Activated T-cell treated with anti-CD3 and anti-CD28 coated beads, Interleukin-2, amount 50 U/mL, for 24 hours (primary cell): Measurements from ENCODE around the gene C11orf68.

Source experiments
- DNase-seq: peaks from one replicate; pipeline ENCODE4 v3.0.0-alpha.2; 2020
- H3K27ac Mint-ChIP-seq: 2 replicates; pipeline ENCODE4 v1.8.0; 2020; ENCODE audit warnings: mild to moderate bottlenecking, mixed read lengths
- H3K27me3 Mint-ChIP-seq: 2 replicates; pipeline ENCODE4 v1.8.0; 2020; ENCODE audit warnings: mixed read lengths
- H3K36me3 Mint-ChIP-seq: 2 replicates; pipeline ENCODE4 v1.8.0; 2020; ENCODE audit warnings: low read depth, mixed read lengths
- H3K4me1 Mint-ChIP-seq: 2 replicates; pipeline ENCODE4 v1.8.0; 2020; ENCODE audit warnings: low read depth, mixed read lengths
- H3K4me3 Mint-ChIP-seq: 2 replicates; pipeline ENCODE4 v1.8.0; 2020; ENCODE audit warnings: mild to moderate bottlenecking, moderate library complexity, mixed read lengths
- H3K9me3 Mint-ChIP-seq: 2 replicates; pipeline ENCODE4 v1.8.0; 2020; ENCODE audit warnings: mixed read lengths

Gene C11orf68

GRCh38 chr11:65883786-65884715 lies 34.8 kb downstream of the C11orf68 start:
- H3K4me1 Mint-ChIP-seq = peaks cover 68% of the 10 kb centered on the region
- H3K9me3 Mint-ChIP-seq = no peaks in the 10 kb centered on the region
- H3K4me3 Mint-ChIP-seq = no peak overlapping the region
- H3K27me3 Mint-ChIP-seq = no peaks in the 10 kb centered on the region
- DNase-seq = no peak
- H3K36me3 Mint-ChIP-seq = peaks cover 72% of the 10 kb centered on the region
- peak overlapping the region; percentile 88 for H3K27ac Mint-ChIP-seq

DNA sequence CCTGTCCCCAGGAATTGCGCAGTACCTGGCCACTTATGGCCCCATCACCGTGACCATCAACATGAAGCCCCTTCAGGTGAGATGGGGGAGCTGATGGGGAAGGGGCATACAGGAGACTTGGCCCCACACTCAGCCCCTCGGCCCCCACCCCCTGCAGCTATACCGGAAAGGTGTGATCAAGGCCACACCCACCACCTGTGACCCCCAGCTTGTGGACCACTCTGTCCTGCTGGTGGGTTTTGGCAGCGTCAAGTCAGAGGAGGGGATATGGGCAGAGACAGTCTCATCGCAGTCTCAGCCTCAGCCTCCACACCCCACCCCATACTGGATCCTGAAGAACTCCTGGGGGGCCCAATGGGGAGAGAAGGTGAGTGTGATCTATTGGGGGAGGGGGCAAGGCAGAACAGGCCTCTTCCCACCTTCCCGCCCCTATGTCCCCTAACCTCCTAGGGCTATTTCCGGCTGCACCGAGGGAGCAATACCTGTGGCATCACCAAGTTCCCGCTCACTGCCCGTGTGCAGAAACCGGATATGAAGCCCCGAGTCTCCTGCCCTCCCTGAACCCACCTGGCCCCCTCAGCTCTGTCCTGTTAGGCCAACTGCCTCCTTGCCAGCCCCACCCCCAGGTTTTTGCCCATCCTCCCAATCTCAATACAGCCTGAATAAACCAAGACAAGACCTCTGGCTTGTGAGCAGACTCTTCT lies 35.7 kb downstream of the C11orf68 start:
- DNase-seq = no peak
- Mint-ChIP-seq H3K36me3 (peaks cover 71% of the 10 kb centered on the region), H3K4me1 (peaks cover 65% of the 10 kb centered on the region), H3K27ac (no peak overlapping the region), H3K4me3 (no peak overlapping the region), H3K9me3 (no peaks in the 10 kb centered on the region), H3K27me3 (no peaks in the 10 kb centered on the region)

DNA sequence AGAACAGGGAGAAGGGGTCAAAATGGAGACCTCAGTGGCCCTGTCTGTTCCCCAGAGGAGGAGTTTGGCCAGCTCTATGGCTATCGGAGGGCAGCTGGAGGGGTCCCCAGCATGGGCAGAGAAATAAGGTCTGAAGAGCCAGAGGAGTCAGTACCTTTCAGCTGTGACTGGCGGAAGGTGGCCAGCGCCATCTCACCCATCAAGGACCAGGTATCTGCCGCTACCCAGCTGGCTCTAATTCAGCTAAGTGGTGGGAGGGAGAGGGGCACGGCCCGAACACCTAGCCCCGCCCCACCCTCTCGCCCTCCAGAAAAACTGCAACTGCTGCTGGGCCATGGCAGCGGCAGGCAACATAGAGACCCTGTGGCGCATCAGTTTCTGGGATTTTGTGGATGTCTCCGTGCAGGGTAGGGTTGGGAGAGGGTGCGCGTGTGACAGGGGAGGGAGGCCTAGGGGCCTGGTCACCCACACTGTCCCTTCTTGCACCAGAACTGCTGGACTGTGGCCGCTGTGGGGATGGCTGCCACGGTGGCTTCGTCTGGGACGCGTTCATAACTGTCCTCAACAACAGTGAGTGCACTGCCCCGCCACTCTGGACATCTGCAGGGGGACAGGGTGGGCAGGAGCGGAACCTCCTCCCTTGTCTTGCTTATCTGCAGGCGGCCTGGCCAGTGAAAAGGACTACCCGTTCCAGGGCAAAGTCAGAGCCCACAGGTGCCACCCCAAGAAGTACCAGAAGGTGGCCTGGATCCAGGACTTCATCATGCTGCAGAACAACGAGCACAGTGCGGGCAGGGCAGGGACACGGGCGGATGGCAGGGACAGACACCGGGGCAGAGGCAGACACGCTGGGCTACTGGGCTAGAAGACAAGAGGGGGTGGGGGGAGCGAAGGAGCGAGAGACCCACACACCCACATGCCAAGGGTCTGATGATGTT lies 36.5 kb downstream of the C11orf68 start:
- Mint-ChIP-seq H3K36me3 (peaks cover 63% of the 10 kb centered on the region), H3K27ac (peak overlapping the region; percentile 71), H3K4me3 (no peak overlapping the region), H3K9me3 (no peaks in the 10 kb centered on the region), H3K4me1 (peaks cover 62% of the 10 kb centered on the region), H3K27me3 (no peaks in the 10 kb centered on the region)
- no peak for DNase-seq

DNA sequence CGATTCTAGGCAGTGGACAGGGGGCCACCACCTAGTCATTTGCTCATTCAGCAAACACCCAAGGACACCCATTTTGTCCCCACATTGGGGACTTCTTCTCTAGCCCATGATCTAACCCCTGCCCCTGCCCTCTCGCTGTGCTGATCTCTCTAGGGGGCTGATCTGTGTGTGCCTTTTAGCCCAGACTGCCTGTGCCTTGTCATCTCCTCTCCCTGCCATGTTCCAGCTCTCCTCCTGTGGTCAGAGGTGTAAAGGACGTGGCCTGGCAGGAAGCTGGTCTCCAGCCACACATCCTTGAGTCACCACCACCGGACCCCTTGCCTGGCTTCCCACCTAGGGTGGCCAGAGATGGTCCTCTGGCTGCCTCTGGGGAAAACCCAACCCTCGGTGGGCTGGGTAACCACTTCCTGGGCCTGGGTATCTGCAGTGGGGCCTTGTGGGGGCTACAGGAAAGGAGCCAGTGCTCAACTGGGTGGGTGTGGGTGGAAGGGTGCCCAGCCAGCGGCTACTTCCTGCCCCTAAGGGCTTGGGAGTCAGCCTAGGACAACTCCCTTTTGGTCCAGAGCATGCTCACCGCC lies 37.9 kb downstream of the C11orf68 start:
- H3K4me1 Mint-ChIP-seq = peaks cover 55% of the 10 kb centered on the region
- H3K9me3 Mint-ChIP-seq = no peaks in the 10 kb centered on the region
- DNase-seq = no peak
- H3K27ac Mint-ChIP-seq = peak overlapping the region; percentile 83
- H3K4me3 Mint-ChIP-seq = peak overlapping the region; percentile 69
- H3K27me3 Mint-ChIP-seq = no peaks in the 10 kb centered on the region
- H3K36me3 Mint-ChIP-seq = peaks cover 48% of the 10 kb centered on the region

DNA sequence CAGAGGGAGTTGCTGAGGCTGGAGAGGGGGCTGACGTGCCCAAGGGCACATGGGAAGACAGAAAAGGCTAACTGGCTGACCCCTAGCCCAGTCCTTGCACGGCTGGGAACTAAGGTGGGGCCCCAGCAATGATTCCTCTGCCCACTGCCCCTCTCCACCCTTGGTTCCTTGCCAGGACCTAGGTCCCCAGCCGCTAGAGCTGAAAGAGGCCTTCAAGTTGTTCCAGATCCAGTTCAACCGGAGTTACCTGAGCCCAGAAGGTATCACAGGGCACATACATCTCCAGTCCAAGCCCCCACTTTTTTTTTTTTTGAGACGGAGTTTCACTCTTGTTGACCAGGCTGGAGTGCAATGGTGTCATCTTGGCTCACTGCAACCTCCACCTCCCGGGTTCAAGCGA lies 38.8 kb downstream of the C11orf68 start:
- Mint-ChIP-seq H3K36me3 (peaks cover 40% of the 10 kb centered on the region), H3K4me1 (peaks cover 50% of the 10 kb centered on the region), H3K27me3 (no peaks in the 10 kb centered on the region), H3K4me3 (peak overlapping the region; percentile 69), H3K9me3 (no peaks in the 10 kb centered on the region), H3K27ac (peak overlapping the region; percentile 83)
- no peak for DNase-seq

DNA sequence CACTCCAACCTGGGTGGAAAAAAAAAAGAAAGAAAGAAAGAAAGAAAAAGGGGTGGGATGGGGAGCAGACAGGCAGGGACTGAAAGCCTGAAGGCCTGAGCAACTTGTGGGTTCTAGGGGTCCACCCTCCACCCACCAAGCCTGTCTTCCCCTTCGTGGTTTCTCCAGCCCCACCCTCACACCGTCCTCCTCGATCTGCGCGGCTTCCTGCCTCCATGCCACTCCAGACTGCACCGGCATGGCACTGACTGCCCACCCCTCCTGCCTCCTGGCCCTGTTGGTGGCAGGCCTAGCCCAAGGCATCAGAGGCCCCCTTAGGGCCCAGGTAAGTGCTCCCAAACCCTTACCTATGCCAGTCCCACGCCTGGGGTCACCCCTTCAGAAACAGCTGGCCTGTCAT lies 39.2 kb downstream of the C11orf68 start, which contains the start of gene CTSW:
CTSW (plus strand) TSS at position 221 of the 400 bp plus-strand sequence; CDS start at position 239, 18 bp downstream.
- no peaks in the 10 kb centered on the region for H3K27me3 Mint-ChIP-seq
- H3K27ac Mint-ChIP-seq = peak within 1 kb of the TSS; percentile 83
- peaks cover 36% of the 10 kb centered on the region for H3K36me3 Mint-ChIP-seq
- peaks cover 46% of the 10 kb centered on the region for H3K4me1 Mint-ChIP-seq
- no peaks in the 10 kb centered on the region for H3K9me3 Mint-ChIP-seq
- H3K4me3 Mint-ChIP-seq = peak within 1 kb of the TSS; percentile 69
- peak; percentile 53 for DNase-seq

- Mint-ChIP-seq H3K4me3 (peak overlapping the region; percentile 79), H3K4me1 (peaks cover 30% of the 10 kb centered on the region), H3K27me3 (no peaks in the 10 kb centered on the region), H3K9me3 (no peaks in the 10 kb centered on the region), H3K36me3 (no peaks in the 10 kb centered on the region), H3K27ac (peak overlapping the region; percentile 86)
- peak; percentile 100 for DNase-seq
Measured at GRCh38 chr11:65873318-65874156, 45.3 kb downstream of the C11orf68 start.

DNA sequence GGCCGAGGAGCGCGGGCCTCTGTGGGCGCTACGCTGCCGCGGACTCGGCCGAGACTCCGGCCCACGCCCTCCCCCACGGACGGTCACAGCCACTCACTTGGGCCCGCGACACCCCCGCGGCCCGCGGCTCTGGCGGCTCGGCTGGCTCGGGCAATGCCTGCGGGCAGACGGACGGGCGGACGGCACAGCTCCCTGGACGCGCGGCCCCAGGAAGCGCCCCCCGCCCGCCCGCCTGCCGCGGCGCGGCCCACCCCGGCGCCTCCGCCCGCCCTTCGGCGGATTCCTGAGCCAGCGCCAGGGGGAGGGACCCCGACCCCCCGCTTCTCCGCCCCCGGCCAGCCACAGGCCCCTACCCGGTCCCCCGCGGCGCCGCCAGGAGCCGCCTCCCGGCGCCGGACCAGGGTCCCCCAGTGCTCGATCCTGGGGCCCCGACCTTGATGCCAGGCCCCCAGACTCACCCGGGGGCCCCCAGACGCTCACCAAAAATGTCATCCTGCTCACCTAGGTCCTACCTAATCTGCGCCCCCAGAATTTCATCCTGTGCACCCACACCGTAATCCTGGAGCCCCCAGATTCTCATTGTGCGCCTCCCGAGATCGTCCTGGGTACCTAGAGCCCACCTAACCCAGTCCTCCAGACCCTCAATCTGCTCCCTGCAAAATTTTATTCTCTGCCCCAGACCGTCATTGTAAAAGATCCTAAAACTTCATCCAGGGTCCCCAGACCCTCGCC lies 46.1 kb downstream of the C11orf68 start, which contains the start of gene EFEMP2:
EFEMP2 (minus strand) TSS at position 215 of the 732 bp plus-strand sequence. CDS start 446 bp downstream, outside the sequence.
- Mint-ChIP-seq H3K27me3 (no peaks in the 10 kb centered on the region), H3K4me1 (peaks cover 28% of the 10 kb centered on the region), H3K36me3 (peaks cover 4% of the 10 kb centered on the region), H3K9me3 (no peaks in the 10 kb centered on the region), H3K27ac (peak within 1 kb of the TSS; percentile 86), H3K4me3 (peak within 1 kb of the TSS; percentile 79)
- no peak for DNase-seq

GRCh38 chr11:65871811-65872548 lies 46.9 kb downstream of the C11orf68 start:
- DNase-seq = no peak
- Mint-ChIP-seq H3K4me3 (peak overlapping the region; percentile 51), H3K36me3 (peaks cover 12% of the 10 kb centered on the region), H3K4me1 (peaks cover 25% of the 10 kb centered on the region), H3K27ac (peak overlapping the region; percentile 44), H3K9me3 (no peaks in the 10 kb centered on the region), H3K27me3 (no peaks in the 10 kb centered on the region)

DNA sequence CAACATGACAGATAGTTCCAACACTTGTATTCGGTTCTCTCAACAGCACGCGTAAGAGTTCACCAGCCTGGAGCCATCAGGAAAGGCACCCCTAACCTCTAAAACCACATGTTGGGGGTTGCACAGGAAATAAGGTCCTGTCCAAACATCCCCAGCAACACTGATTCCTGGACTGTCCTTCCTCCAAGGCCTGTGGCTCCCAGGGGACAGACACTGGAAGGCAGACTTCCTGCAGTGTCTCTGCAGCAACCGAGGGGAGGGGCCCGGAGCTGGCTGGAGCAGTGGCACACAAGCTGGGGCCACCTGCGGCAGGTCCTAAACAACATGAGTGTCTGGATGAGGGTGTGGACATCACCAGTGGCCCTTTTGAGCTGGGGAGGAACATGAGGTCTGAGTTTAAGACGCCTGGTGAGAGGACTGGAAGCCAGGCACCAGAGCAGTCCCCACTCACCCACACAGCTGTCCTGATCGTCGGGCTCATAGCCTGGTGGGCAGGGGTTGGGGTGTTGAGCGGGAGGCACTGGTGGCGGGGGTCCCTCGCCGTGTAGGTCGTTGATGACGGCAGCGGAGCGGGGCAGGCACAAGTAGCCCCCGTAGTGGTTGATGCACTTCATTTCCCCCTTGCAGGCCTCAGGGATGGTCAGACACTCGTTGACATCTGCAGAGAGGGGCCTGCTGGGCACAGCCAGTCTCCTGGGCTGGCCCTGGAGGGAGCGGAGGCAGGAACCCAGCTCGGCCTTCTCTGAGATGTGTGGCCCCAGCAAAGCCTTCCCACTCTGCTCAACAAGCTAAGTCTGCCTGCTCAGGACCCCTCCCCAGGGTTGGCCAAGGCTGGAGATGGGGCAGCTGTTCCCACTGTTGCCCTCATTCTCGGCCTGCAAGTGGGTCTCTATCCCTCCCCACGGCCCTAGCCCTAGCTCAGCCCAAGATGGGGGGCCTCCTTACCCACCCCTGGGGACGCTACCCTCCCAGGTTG lies 47.9 kb downstream of the C11orf68 start:
- peaks cover 22% of the 10 kb centered on the region for H3K4me1 Mint-ChIP-seq
- H3K4me3 Mint-ChIP-seq = peak overlapping the region; percentile 12
- no peaks in the 10 kb centered on the region for H3K27me3 Mint-ChIP-seq
- no peaks in the 10 kb centered on the region for H3K9me3 Mint-ChIP-seq
- no peak for DNase-seq
- H3K36me3 Mint-ChIP-seq = peaks cover 21% of the 10 kb centered on the region
- peak overlapping the region; percentile 18 for H3K27ac Mint-ChIP-seq

DNA sequence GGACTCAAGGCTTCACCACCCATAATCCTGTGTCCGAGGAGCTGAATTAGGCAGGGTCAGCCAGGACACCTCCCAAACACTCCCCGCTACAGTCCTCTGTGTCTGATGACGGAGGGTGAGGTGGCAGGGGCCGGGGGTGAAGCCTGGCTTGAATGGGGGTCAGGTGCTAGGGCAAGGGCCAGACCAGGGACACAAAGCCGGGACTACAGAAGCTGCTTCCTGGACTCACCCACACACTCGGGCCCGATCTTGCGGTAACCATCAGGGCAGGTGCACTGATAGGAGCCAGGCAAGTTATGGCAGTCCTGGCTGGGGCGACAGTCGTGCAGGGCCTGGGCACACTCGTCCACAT lies 48.6 kb downstream of the C11orf68 start:
- H3K4me1 Mint-ChIP-seq = peaks cover 22% of the 10 kb centered on the region
- H3K36me3 Mint-ChIP-seq = peaks cover 28% of the 10 kb centered on the region
- DNase-seq = no peak
- H3K4me3 Mint-ChIP-seq = no peak overlapping the region
- no peaks in the 10 kb centered on the region for H3K27me3 Mint-ChIP-seq
- H3K9me3 Mint-ChIP-seq = no peaks in the 10 kb centered on the region
- H3K27ac Mint-ChIP-seq = peak overlapping the region; percentile 47
